Colonic mucosa (tissue), 4 donors: ENCODE data around the gene ATP6V1C2. TPM values are rescaled to one million over a fixed set of nuclear protein-coding genes. Genes with fewer than 3 reads are reported as not detected.
A peak's percentile ranks its signal among the peaks of the same experiment; 100 is the strongest.

Experiments used
- DNase-seq: peaks from one replicate; pipeline ENCODE4 v3.0.0-alpha.2; 2020
- H3K27ac ChIP-seq: fragments of 200-600 bp; one replicate; pipeline ENCODE4 v1.8.0; 2021
- H3K27me3 ChIP-seq: fragments of 200-600 bp; one replicate; pipeline ENCODE4 v1.8.0; 2021
- H3K36me3 ChIP-seq: fragments of 200-600 bp; one replicate; pipeline ENCODE4 v1.8.0; 2021
- H3K4me1 ChIP-seq: fragments of 200-600 bp; one replicate; pipeline ENCODE4 v1.8.0; 2021; ENCODE audit warnings: mild to moderate bottlenecking
- H3K4me3 ChIP-seq: fragments of 200-600 bp; one replicate; pipeline ENCODE4 v1.8.0; 2021
- H3K9ac ChIP-seq, 2 donors: one replicate each; pipeline ENCODE4 v1.7.0; 2013; ENCODE audit warnings: control low read depth in 2 of 2, low read depth in 2 of 2, low read length in 2 of 2
- H3K9me3 ChIP-seq: fragments of 200-600 bp; one replicate; pipeline ENCODE4 v1.8.0; 2021
- CTCF ChIP-seq: fragments of 200-600 bp; IDR thresholded peaks from one replicate; pipeline ENCODE4 v1.8.0; 2022; ENCODE audit warnings: antibody characterized with exemption, mild to moderate bottlenecking
- intact Hi-C: fragments of 100-400 bp; cut with DNase I; formaldehyde crosslinking; loops from one replicate; pipeline ENCODE4 v1.14.1; 2022
- total RNA-seq, 2 donors: library from RNA; stranded (reverse); fragmentation: NEBNext Ultra II Directional in 1 of 2; extraction: Animal tissue kit (Norgen Biotek cat#: 25700) in 1 of 2; gene quantifications; one replicate each; pipeline ENCODE4 v1.2.1, GENCODE V29; 2021
- donor health status: healthy.
- donor health status: DM: no; HTN: no; CAD: no.
- donor health status: DM: no; HTN: no; CAD: no.

ATP6V1C2 gene
- total RNA-seq, 2 donors from 2014 or later = 1.4 to 1.7 TPM

- Histone ChIP-seq H3K4me3 (no peak overlapping the region), H3K36me3 (peaks cover 10% of the 10 kb centered on the region), H3K27me3 (no peaks in the 10 kb centered on the region), H3K9me3 (no peaks in the 10 kb centered on the region), H3K4me1 (no peaks in the 10 kb centered on the region), H3K27ac (no peak overlapping the region), H3K9ac (no peak overlapping the region)
- intact Hi-C loops = no loop called here
- DNase-seq = peak; percentile 42
- no peak for TF ChIP-seq CTCF
Observed at GRCh38 chr2:10787176-10787968, 65.9 kb downstream of the ATP6V1C2 start.

- Histone ChIP-seq H3K4me3 (no peak overlapping the region), H3K9me3 (no peaks in the 10 kb centered on the region), H3K4me1 (no peaks in the 10 kb centered on the region), H3K9ac (no peak overlapping the region), H3K27me3 (no peaks in the 10 kb centered on the region), H3K36me3 (peaks cover 18% of the 10 kb centered on the region), H3K27ac (no peak overlapping the region)
- TF ChIP-seq CTCF = no peak
- intact Hi-C loops = no loop called here
- DNase-seq = peak; percentile 40
Observed at GRCh38 chr2:10788855-10789254, 67.4 kb downstream of the ATP6V1C2 start.

- Histone ChIP-seq H3K27me3 (no peaks in the 10 kb centered on the region), H3K9ac (peak overlapping the region in 1 of 2 donors; percentile 3), H3K4me1 (no peaks in the 10 kb centered on the region), H3K9me3 (no peaks in the 10 kb centered on the region), H3K4me3 (no peak overlapping the region), H3K27ac (no peak overlapping the region), H3K36me3 (peaks cover 18% of the 10 kb centered on the region)
- intact Hi-C loops = no loop called here
- no peak for TF ChIP-seq CTCF
- DNase-seq = no peak
Observed at GRCh38 chr2:10790228-10790973, 69.0 kb downstream of the ATP6V1C2 start.

- Histone ChIP-seq H3K4me1 (no peaks in the 10 kb centered on the region), H3K9me3 (no peaks in the 10 kb centered on the region), H3K4me3 (no peak overlapping the region), H3K27me3 (no peaks in the 10 kb centered on the region), H3K27ac (no peak overlapping the region), H3K36me3 (peaks cover 15% of the 10 kb centered on the region), H3K9ac (no peak overlapping the region)
- intact Hi-C loops = no loop called here
- DNase-seq = no peak
- no peak for TF ChIP-seq CTCF
Observed at GRCh38 chr2:10792001-10792634, 70.7 kb downstream of the ATP6V1C2 start.

GRCh38 chr2:10792660-10793400 is 71.4 kb downstream of the ATP6V1C2 start:
- no peak overlapping the region for H3K4me3 ChIP-seq
- no peaks in the 10 kb centered on the region for H3K27me3 ChIP-seq
- no peak overlapping the region for H3K9ac ChIP-seq
- no peak for DNase-seq
- H3K9me3 ChIP-seq = no peaks in the 10 kb centered on the region
- no peak for TF ChIP-seq CTCF
- no peaks in the 10 kb centered on the region for H3K4me1 ChIP-seq
- H3K27ac ChIP-seq = no peak overlapping the region
- peaks cover 11% of the 10 kb centered on the region for H3K36me3 ChIP-seq
- intact Hi-C loops = no loop called here
